GM12878 (cell line): ENCODE data around the gene FAM78A. TPM values are rescaled to one million over a fixed set of nuclear protein-coding genes. Genes with fewer than 3 reads are reported as not detected.

ENCODE experiments used
- BACH1 ChIP-seq: fragments of 450-650 bp; IDR thresholded peaks from 2 replicates; pipeline ENCODE4 v1.6.1; 2017; ENCODE audit warnings: mild to moderate bottlenecking, borderline replicate concordance
- CREB1 ChIP-seq: IDR thresholded peaks from 2 replicates; pipeline ENCODE4 v1.6.1; 2012; ENCODE audit warnings: low read depth, mild to moderate bottlenecking, inconsistent platforms
- E2F8 ChIP-seq: fragments of 450-650 bp; IDR thresholded peaks from 2 replicates; pipeline ENCODE4 v1.6.1; 2018; ENCODE audit warnings: mild to moderate bottlenecking, low read depth, moderate library complexity; ENCODE audit not compliant: partially characterized antibody
- EGR1 ChIP-seq, 2 experiments: IDR thresholded peaks; 1 replicate in 1 of 2; 2 replicates in 1 of 2; pipeline ENCODE4 v1.6.1; 2011 to 2012; ENCODE audit warnings: low read depth in 2 of 2, low read length in 2 of 2, borderline replicate concordance in 1 of 2, mild to moderate bottlenecking in 1 of 2, moderate library complexity in 1 of 2
- NR2C1 ChIP-seq: fragments of 450-650 bp; IDR thresholded peaks from 2 replicates; pipeline ENCODE4 v1.6.1; 2017; ENCODE audit warnings: antibody characterized with exemption, mild to moderate bottlenecking, moderate library complexity
- NR2C2 ChIP-seq: IDR thresholded peaks from 2 replicates; pipeline ENCODE4 v1.6.1; 2011; ENCODE audit warnings: borderline replicate concordance, low read depth; ENCODE audit not compliant: control insufficient read depth, insufficient read length
- PML ChIP-seq: IDR thresholded peaks from 2 replicates; pipeline ENCODE4 v1.6.1; 2012; ENCODE audit warnings: low read length, inconsistent platforms
- POLR2A ChIP-seq: IDR thresholded peaks from 2 replicates; pipeline ENCODE4 v1.6.1; 2011; ENCODE audit warnings: low read depth, mild to moderate bottlenecking, low read length
- POLR2AphosphoS5 ChIP-seq: IDR thresholded peaks from 2 replicates; pipeline ENCODE4 v1.6.1; 2011; ENCODE audit warnings: mild to moderate bottlenecking, low read length, inconsistent platforms
- RB1 ChIP-seq: fragments of 450-650 bp; formaldehyde crosslinking; IDR thresholded peaks from 2 replicates; pipeline ENCODE4 v1.6.1; 2017; ENCODE audit warnings: mild to moderate bottlenecking, borderline replicate concordance
- RELA ChIP-seq: fragments of 450-650 bp; IDR thresholded peaks from 2 replicates; pipeline ENCODE4 v1.8.0; 2014; ENCODE audit warnings: borderline replicate concordance; ENCODE audit not compliant: partially characterized antibody
- RUNX3 ChIP-seq: IDR thresholded peaks from 2 replicates; pipeline ENCODE4 v1.6.1; 2012; ENCODE audit warnings: low read length, inconsistent platforms
- SMAD5 ChIP-seq: IDR thresholded peaks from 2 replicates; pipeline ENCODE4 v1.6.1; 2016; ENCODE audit warnings: antibody characterized with exemption, low read depth
- SRF ChIP-seq, 2 experiments: IDR thresholded peaks; 2 replicates each; pipeline ENCODE4 v1.6.1; 2011; ENCODE audit warnings: low read depth in 2 of 2, low read length in 2 of 2, mild to moderate bottlenecking in 1 of 2, moderate library complexity in 1 of 2
- STAT1 ChIP-seq: fragments of 450-650 bp; conservative IDR thresholded peaks from 2 replicates; pipeline ENCODE4 v1.6.1; 2014; ENCODE audit warnings: antibody characterized with exemption, mild to moderate bottlenecking
- TAF1 ChIP-seq: IDR thresholded peaks from 2 replicates; pipeline ENCODE4 v1.6.1; 2011; ENCODE audit warnings: mild to moderate bottlenecking, low read depth, low read length, borderline replicate concordance
- YY1 ChIP-seq: IDR thresholded peaks from 2 replicates; pipeline ENCODE4 v1.6.1; 2011; ENCODE audit warnings: low read depth, mild to moderate bottlenecking, low read length
- ZNF687 ChIP-seq: fragments of 450-650 bp; IDR thresholded peaks from 2 replicates; pipeline ENCODE4 v1.6.1; 2017; ENCODE audit warnings: mild to moderate bottlenecking, moderate library complexity
- polyA plus RNA-seq, 11 experiments: library from polyadenylated mRNA; depleted of rRNA in 4 of 11; unstranded in 6 of 11; stranded (reverse) in 5 of 11; fragments of >200 nt; fragmentation: Nextera tagmentation in 4 of 11; fragmentation: Illumina TruSeq in 1 of 11; extraction: Ambion mirVana in 4 of 11; extraction: Trizol in 1 of 11; gene quantifications; 1 replicate in 1 of 11; 2 replicates in 10 of 11; pipeline versions ENCODE4 v1.2.1 to v1.2.3, GENCODE V29; 2011 to 2016; ENCODE audit warnings: inconsistent platforms in 2 of 11, missing spikeins in 2 of 11, low read depth in 1 of 11
- total RNA-seq, 4 experiments: library from RNA; depleted of rRNA in 3 of 4; stranded (reverse); fragments of >200 nt in 3 of 4; fragmentation: Illumina TruSeq in 1 of 4; extraction: Trizol in 1 of 4; gene quantifications; 2 replicates each; pipeline versions ENCODE4 v1.2.1 to v1.2.3, GENCODE V29; 2013 to 2021
- TF ChIP-seq, protein P1 (sequence below): fragments of 450-650 bp; IDR thresholded peaks from 2 replicates; pipeline ENCODE4 v1.6.1; 2017; ENCODE audit warnings: low read depth, mild to moderate bottlenecking, moderate library complexity
- TF ChIP-seq, protein P2 (sequence below): fragments of 450-650 bp; IDR thresholded peaks from 2 replicates; pipeline ENCODE4 v1.6.1; 2016; ENCODE audit warnings: mild to moderate bottlenecking

The FAM78A gene
- total and polyA plus RNA-seq, 10 of the 15 experiments (the other 5 are each of a cell fraction or from before 2014, with no cell fraction given) = 0.18 to 32.5 (median 12.2) TPM

DNA sequence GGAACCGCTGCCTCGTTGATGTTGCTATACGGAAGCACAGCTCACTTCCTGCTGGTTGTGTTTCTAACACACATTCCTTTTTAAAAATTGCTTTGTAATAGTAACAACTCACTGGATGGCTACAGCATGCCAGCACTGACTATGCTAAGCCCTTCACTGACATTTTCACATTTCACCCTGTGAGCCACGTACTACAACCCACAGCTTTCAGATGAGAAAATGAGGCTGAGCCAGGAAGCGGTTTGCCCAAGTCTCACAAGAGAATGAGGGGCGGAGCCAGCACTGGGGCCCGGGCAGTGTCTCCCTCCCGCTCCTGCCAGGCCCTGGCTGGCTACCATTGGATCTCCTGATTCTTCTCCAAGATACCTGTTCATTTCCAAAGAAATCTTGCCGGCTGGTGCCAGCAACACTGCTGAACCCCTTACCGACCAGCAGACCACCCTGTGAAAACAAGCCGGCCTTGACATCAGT lies 38.3 kb downstream of the FAM78A start (continued):
- TF ChIP-seq E2F8 (no peak), POLR2A (peak; percentile 86), NR2C1 (no peak), PML (peak; percentile 24; the same call in 1 of the 2 replicates), RUNX3 (peak; percentile 80), STAT1 (0 out of 2 replicates have a peak, but pooled peaks have one; percentile 40), YY1 (peak; percentile 65; the same call in 1 of the 2 replicates), RELA (peak; percentile 30), SRF (IDR thresholded peaks at IDR 0.05; ENCODE audit: low read depth in 2 of 2, low read length in 2 of 2) (no peak), RB1 (0 out of 2 replicates have a peak, but pooled peaks have one; percentile 58), ZNF687 (peak; percentile 92), EGR1 (IDR thresholded peaks at IDR 0.05; ENCODE audit: borderline replicate concordance in 1 of 2, low read depth in 2 of 2, low read length in 2 of 2) (no peak), SMAD5 (peak; percentile 68), TAF1 (peak; percentile 83), BACH1 (peak; percentile 14; the same call in 1 of the 2 replicates), POLR2AphosphoS5 (peak; percentile 95), CREB1 (peak; percentile 27; the same call in 1 of the 2 replicates), NR2C2 (no peak)
- TF ChIP-seq, protein P1, sequence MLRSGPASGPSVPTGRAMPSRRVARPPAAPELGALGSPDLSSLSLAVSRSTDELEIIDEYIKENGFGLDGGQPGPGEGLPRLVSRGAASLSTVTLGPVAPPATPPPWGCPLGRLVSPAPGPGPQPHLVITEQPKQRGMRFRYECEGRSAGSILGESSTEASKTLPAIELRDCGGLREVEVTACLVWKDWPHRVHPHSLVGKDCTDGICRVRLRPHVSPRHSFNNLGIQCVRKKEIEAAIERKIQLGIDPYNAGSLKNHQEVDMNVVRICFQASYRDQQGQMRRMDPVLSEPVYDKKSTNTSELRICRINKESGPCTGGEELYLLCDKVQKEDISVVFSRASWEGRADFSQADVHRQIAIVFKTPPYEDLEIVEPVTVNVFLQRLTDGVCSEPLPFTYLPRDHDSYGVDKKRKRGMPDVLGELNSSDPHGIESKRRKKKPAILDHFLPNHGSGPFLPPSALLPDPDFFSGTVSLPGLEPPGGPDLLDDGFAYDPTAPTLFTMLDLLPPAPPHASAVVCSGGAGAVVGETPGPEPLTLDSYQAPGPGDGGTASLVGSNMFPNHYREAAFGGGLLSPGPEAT = peak; percentile 49; the same call in 1 of the 2 replicates
- TF ChIP-seq, protein P2, sequence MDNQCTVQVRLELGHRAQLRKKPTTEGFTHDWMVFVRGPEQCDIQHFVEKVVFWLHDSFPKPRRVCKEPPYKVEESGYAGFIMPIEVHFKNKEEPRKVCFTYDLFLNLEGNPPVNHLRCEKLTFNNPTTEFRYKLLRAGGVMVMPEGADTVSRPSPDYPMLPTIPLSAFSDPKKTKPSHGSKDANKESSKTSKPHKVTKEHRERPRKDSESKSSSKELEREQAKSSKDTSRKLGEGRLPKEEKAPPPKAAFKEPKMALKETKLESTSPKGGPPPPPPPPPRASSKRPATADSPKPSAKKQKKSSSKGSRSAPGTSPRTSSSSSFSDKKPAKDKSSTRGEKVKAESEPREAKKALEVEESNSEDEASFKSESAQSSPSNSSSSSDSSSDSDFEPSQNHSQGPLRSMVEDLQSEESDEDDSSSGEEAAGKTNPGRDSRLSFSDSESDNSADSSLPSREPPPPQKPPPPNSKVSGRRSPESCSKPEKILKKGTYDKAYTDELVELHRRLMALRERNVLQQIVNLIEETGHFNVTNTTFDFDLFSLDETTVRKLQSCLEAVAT = 0 out of 2 replicates have a peak, but pooled peaks have one; percentile 6
